Vagina (tissue), 2 donors: ENCODE measurements around the gene SSUH2.

Experiments
- POLR2A ChIP-seq, 2 donors: fragments of 450-650 bp; IDR thresholded peaks; one replicate each; pipeline ENCODE4 v1.6.1; 2017; ENCODE audit warnings: antibody characterized with exemption in 2 of 2, mild to moderate bottlenecking in 2 of 2, moderate library complexity in 2 of 2
- POLR2AphosphoS5 ChIP-seq, 2 donors: sonication (generic); formaldehyde crosslinking; IDR thresholded peaks; one replicate each; pipeline ENCODE4 v1.9.0; 2017; ENCODE audit warnings: antibody characterized with exemption in 2 of 2, mild to moderate bottlenecking in 2 of 2, low read depth in 1 of 2; ENCODE audit not compliant: insufficient read depth in 1 of 2
- TF ChIP-seq, protein P1 (sequence below), 3 experiments: fragments of 450-650 bp in 2 of 3; fragments of 200-600 bp in 1 of 3; sonication (generic) in 1 of 3; IDR thresholded peaks; one replicate each; pipeline ENCODE4 v1.5.1; 2017 to 2019; ENCODE audit warnings: antibody characterized with exemption in 3 of 3, mild to moderate bottlenecking in 2 of 3, moderate library complexity in 2 of 3

DNA sequence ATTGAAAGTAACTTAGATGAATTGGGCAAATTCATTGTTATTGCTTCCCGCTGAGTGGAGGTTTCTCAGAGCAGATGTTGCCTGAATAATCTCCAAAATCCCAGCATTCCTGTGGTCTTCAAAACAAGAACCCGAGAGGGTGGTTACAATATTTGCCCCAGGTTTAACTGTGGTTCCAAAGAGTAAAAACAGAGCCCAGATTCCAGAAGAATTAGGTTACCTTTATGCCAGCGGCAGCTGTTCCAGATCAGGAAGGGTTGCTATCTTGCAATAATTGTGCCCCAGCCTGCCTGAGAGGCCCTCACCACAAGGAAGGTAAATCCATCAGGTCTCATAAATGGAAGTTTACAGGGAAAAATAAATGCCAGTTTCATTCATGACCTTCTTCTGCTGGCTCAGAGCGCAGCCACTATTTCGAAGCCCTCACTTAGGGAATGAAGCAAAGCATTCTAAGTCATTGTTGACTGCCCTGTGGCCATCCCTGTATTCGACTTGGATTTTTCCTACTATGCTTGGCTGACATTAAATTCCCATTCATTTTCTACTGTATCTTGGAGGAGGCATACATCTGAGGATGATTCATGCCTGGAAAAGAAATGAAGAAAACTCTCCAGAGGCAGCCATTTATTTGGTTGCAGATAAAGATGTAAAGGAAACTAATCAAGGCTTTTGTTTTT is 54.6 kb downstream of the SSUH2 start:
- TF ChIP-seq, protein P1, sequence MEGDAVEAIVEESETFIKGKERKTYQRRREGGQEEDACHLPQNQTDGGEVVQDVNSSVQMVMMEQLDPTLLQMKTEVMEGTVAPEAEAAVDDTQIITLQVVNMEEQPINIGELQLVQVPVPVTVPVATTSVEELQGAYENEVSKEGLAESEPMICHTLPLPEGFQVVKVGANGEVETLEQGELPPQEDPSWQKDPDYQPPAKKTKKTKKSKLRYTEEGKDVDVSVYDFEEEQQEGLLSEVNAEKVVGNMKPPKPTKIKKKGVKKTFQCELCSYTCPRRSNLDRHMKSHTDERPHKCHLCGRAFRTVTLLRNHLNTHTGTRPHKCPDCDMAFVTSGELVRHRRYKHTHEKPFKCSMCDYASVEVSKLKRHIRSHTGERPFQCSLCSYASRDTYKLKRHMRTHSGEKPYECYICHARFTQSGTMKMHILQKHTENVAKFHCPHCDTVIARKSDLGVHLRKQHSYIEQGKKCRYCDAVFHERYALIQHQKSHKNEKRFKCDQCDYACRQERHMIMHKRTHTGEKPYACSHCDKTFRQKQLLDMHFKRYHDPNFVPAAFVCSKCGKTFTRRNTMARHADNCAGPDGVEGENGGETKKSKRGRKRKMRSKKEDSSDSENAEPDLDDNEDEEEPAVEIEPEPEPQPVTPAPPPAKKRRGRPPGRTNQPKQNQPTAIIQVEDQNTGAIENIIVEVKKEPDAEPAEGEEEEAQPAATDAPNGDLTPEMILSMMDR (IDR thresholded peaks at IDR 0.05): no peak
- no peak for TF ChIP-seq POLR2AphosphoS5 (IDR thresholded peaks at IDR 0.05; ENCODE audit: insufficient read depth in 1 of 2, low read depth in 1 of 2)
- no peak for TF ChIP-seq POLR2A (IDR thresholded peaks at IDR 0.05)
